H1 (cell line): ENCODE results near the gene TXNRD2.

ENCODE experiments used
- CBX8 ChIP-seq: fragments of 300-800, 300-1000 bp; sonication (generic); IDR thresholded peaks from 2 replicates; pipeline ENCODE4 v1.7.1; 2016; ENCODE audit warnings: low read depth, low read length, borderline replicate concordance
- CHD2 ChIP-seq: IDR thresholded peaks from 2 replicates; pipeline ENCODE4 v1.6.1; 2012; ENCODE audit warnings: low read length, improper control_type of control experiment
- EGR1 ChIP-seq: IDR thresholded peaks from 2 replicates; pipeline ENCODE4 v1.6.1; 2011; ENCODE audit warnings: low read depth, low read length, borderline replicate concordance
- EZH2 ChIP-seq: fragments of 200-600 bp; sonication (generic); IDR thresholded peaks from 2 replicates; pipeline ENCODE4 v1.7.1; 2012; ENCODE audit warnings: low read depth, mild to moderate bottlenecking, moderate library complexity, low read length, inconsistent platforms; ENCODE audit not compliant: severe bottlenecking
- POLR2A ChIP-seq, 2 experiments: IDR thresholded peaks; 1 replicate in 1 of 2; 2 replicates in 1 of 2; pipeline ENCODE4 v1.6.1; 2011; ENCODE audit warnings: low read depth in 2 of 2, low read length in 2 of 2, mild to moderate bottlenecking in 2 of 2; ENCODE audit errors: control extremely low read depth in 1 of 2
- POLR2AphosphoS5 ChIP-seq: IDR thresholded peaks from 2 replicates; pipeline ENCODE4 v1.6.1; 2011; ENCODE audit warnings: low read depth, low read length
- RXRA ChIP-seq: IDR thresholded peaks from 2 replicates; pipeline ENCODE4 v1.6.1; 2011; ENCODE audit warnings: low read depth, mild to moderate bottlenecking, low read length, moderate library complexity; ENCODE audit not compliant: insufficient read depth
- TEAD4 ChIP-seq: IDR thresholded peaks from 2 replicates; pipeline ENCODE4 v1.6.1; 2012; ENCODE audit warnings: low read depth, low read length, inconsistent platforms, mixed read lengths
- TF ChIP-seq, protein P1 (sequence below), 3 experiments: IDR thresholded peaks; 1 replicate in 2 of 3; 2 replicates in 1 of 3; pipeline versions ENCODE4 v1.5.1 to v1.6.1; 2011; ENCODE audit warnings: low read length in 3 of 3, mild to moderate bottlenecking in 3 of 3, inconsistent platforms in 2 of 3, low read depth in 1 of 3, moderate library complexity in 1 of 3; ENCODE audit not compliant: insufficient read depth in 1 of 3; ENCODE audit errors: control extremely low read depth in 1 of 3
- TF ChIP-seq, protein P2 (sequence below): IDR thresholded peaks from 2 replicates; pipeline ENCODE4 v1.6.1; 2011; ENCODE audit warnings: low read depth, mild to moderate bottlenecking, low read length; ENCODE audit not compliant: insufficient read depth
- TF ChIP-seq, protein P3 (sequence below): IDR thresholded peaks from 2 replicates; pipeline ENCODE4 v1.6.1; 2012; ENCODE audit warnings: low read length, inconsistent platforms
- TF ChIP-seq, protein P4 (sequence below): IDR thresholded peaks from 2 replicates; pipeline ENCODE4 v1.6.1; 2012; ENCODE audit warnings: inconsistent platforms

DNA sequence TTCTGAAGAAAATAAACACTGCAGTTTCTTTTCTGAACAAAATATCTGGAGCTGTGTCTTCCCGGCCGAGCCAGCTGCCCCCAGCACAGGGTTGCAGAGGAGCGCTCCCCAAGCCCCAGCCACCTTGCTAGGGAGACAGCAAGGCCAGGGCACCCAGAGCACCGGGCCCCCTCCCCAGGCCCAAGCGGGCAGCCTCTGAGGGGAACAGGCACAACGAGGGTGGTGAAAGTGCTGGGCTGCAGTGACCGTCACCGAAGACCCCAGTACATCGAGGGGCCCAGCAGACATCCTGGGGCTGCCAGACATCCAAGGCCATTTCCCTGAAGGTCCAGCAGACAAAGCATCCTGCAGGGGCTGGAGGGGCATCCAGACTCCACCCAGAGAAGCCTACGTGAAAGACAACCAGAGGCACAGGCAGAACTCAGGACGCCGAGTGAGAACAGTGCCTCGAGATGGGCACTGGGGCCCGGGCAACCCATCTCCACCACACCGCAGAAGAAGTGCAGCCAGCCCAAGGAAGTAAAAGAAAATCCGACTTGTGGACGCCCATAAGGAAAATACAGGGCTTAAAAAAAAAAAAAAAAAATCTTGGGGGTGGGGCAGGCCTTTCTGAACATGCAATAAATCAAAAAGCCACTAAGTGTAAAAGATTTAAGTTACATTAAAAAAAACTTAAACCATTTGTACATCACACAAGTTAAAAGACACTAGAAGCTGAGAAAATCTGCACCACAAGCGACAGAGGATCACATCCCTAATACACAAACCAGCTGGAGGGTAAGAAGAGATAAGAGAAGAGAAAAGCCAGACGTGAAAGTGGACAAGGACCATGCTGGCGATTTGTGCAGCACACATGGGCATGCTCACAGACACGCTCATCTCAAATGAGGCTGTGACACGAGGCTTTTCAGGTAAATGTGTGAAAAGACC lies 36.0 kb downstream of the TXNRD2 start:
- TF ChIP-seq CHD2 (no peak), RXRA (no peak), CBX8 (no peak), POLR2AphosphoS5 (no peak), EGR1 (no peak), POLR2A (IDR thresholded peaks at IDR 0.05; ENCODE audit: control extremely low read depth in 1 of 2, low read depth in 2 of 2, low read length in 2 of 2) (no peak), TEAD4 (no peak), EZH2 (no peak)
- TF ChIP-seq, protein P1, sequence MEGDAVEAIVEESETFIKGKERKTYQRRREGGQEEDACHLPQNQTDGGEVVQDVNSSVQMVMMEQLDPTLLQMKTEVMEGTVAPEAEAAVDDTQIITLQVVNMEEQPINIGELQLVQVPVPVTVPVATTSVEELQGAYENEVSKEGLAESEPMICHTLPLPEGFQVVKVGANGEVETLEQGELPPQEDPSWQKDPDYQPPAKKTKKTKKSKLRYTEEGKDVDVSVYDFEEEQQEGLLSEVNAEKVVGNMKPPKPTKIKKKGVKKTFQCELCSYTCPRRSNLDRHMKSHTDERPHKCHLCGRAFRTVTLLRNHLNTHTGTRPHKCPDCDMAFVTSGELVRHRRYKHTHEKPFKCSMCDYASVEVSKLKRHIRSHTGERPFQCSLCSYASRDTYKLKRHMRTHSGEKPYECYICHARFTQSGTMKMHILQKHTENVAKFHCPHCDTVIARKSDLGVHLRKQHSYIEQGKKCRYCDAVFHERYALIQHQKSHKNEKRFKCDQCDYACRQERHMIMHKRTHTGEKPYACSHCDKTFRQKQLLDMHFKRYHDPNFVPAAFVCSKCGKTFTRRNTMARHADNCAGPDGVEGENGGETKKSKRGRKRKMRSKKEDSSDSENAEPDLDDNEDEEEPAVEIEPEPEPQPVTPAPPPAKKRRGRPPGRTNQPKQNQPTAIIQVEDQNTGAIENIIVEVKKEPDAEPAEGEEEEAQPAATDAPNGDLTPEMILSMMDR (IDR thresholded peaks at IDR 0.05; ENCODE audit: control extremely low read depth in 1 of 3, insufficient read depth in 1 of 3, low read depth in 1 of 3, low read length in 3 of 3) = no peak
- TF ChIP-seq, protein P2, sequence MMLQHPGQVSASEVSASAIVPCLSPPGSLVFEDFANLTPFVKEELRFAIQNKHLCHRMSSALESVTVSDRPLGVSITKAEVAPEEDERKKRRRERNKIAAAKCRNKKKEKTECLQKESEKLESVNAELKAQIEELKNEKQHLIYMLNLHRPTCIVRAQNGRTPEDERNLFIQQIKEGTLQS = no peak
- TF ChIP-seq, protein P3, sequence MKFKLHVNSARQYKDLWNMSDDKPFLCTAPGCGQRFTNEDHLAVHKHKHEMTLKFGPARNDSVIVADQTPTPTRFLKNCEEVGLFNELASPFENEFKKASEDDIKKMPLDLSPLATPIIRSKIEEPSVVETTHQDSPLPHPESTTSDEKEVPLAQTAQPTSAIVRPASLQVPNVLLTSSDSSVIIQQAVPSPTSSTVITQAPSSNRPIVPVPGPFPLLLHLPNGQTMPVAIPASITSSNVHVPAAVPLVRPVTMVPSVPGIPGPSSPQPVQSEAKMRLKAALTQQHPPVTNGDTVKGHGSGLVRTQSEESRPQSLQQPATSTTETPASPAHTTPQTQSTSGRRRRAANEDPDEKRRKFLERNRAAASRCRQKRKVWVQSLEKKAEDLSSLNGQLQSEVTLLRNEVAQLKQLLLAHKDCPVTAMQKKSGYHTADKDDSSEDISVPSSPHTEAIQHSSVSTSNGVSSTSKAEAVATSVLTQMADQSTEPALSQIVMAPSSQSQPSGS = no peak
- TF ChIP-seq, protein P4, sequence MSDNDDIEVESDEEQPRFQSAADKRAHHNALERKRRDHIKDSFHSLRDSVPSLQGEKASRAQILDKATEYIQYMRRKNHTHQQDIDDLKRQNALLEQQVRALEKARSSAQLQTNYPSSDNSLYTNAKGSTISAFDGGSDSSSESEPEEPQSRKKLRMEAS = no peak
